Astrocyte of the cerebellum (primary cell): ENCODE measurements around the gene PLXND1.
"Not testable (repeated sequence)": the region's sequence is repeated elsewhere in the genome, so short reads cannot be mapped to it uniquely, and the experiment has no call there.

ENCODE experiments used
- DNase-seq: peaks from one replicate; pipeline ENCODE4 v3.0.0-alpha.2; 2011; ENCODE audit warnings: low read depth
- H3K4me3 ChIP-seq: 2 replicates; pipeline ENCODE4 v1.5.1; 2011; ENCODE audit warnings: mild to moderate bottlenecking, low read depth, low read length, moderate library complexity
- in situ Hi-C: cut with HindIII; loops from 2 replicates; pipeline ENCODE4 v1.10.0; 2017; ENCODE audit warnings: low sequenced_read_pairs
- TF ChIP-seq, protein P1 (sequence below): IDR thresholded peaks from 2 replicates; pipeline ENCODE4 v1.5.1; 2012; ENCODE audit warnings: low read length, low read depth, moderate library complexity, mild to moderate bottlenecking; ENCODE audit errors: missing control alignments

The PLXND1 gene

GRCh38 chr3:129614435-129614834 lies 8.0 kb upstream of the PLXND1 start:
- in situ Hi-C loops: no loop called here

DNA sequence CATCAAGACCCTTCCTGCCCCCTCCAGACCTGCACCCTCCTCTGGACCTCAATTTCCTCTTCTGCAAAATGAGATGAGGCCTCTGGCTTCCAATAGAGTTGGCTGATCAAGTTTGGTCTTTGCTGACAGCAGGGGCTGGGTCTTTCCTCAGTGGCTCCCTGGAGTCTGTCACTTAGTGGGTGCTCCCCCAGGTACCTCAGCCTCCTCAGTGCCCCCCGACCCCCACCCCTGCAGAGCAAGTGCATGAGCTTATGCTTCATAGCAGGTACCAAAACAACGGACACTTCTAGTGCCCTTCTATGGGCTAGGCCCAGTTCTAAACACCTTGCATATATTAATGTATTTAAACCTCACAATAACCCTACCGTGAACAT lies 6.9 kb upstream of the PLXND1 start:
- in situ Hi-C loops: no loop called here
- TF ChIP-seq, protein P1, sequence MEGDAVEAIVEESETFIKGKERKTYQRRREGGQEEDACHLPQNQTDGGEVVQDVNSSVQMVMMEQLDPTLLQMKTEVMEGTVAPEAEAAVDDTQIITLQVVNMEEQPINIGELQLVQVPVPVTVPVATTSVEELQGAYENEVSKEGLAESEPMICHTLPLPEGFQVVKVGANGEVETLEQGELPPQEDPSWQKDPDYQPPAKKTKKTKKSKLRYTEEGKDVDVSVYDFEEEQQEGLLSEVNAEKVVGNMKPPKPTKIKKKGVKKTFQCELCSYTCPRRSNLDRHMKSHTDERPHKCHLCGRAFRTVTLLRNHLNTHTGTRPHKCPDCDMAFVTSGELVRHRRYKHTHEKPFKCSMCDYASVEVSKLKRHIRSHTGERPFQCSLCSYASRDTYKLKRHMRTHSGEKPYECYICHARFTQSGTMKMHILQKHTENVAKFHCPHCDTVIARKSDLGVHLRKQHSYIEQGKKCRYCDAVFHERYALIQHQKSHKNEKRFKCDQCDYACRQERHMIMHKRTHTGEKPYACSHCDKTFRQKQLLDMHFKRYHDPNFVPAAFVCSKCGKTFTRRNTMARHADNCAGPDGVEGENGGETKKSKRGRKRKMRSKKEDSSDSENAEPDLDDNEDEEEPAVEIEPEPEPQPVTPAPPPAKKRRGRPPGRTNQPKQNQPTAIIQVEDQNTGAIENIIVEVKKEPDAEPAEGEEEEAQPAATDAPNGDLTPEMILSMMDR: no peak
- no peak for DNase-seq
- no peak overlapping the region for H3K4me3 ChIP-seq

More at GRCh38 chr3:129614435-129614834, 8.0 kb upstream of the PLXND1 start:
- no peak for DNase-seq
- no peak overlapping the region for H3K4me3 ChIP-seq
- TF ChIP-seq, protein P1: no peak

DNA sequence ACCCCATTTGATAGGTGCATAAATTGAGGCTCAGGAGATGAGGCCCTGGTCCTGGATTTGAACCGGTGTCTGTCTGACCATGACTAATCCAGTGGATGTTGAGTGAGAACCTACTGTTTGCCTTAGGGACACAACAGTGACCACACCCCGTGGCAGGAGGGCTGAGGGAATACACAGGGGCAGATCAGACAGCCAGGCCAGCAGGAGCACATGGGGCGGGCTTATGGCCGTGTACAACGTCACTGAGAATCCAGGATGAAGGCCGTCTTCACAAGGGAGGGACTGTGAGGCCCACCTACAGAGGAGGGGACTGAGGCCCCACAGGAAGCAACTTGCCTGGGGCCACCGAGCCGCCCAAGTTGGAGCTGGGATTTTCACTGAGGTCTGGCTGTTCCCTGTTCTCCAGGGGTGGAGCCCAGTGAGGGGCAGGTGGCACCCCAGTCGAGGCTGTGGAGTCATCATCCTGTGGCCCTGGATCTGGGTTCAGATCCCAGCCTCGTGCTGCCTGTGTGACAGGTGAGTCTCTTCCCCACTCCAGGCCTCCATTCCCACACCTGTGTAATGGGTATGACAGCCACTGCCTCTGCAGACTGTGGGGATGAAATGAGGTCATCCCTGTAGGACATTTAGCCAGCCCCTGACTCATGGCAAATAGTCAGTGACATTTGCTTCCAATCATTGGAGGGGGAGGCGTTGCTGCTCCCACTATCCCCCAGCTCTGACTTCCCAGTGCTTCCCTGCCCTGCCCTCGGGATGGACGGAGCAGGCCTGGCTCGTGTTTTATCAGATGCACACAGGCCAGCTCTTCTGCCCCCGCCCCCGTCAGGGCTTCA lies 6.3 kb upstream of the PLXND1 start:
- TF ChIP-seq, protein P1: no peak
- in situ Hi-C loops: no loop called here
- no peak for DNase-seq

DNA sequence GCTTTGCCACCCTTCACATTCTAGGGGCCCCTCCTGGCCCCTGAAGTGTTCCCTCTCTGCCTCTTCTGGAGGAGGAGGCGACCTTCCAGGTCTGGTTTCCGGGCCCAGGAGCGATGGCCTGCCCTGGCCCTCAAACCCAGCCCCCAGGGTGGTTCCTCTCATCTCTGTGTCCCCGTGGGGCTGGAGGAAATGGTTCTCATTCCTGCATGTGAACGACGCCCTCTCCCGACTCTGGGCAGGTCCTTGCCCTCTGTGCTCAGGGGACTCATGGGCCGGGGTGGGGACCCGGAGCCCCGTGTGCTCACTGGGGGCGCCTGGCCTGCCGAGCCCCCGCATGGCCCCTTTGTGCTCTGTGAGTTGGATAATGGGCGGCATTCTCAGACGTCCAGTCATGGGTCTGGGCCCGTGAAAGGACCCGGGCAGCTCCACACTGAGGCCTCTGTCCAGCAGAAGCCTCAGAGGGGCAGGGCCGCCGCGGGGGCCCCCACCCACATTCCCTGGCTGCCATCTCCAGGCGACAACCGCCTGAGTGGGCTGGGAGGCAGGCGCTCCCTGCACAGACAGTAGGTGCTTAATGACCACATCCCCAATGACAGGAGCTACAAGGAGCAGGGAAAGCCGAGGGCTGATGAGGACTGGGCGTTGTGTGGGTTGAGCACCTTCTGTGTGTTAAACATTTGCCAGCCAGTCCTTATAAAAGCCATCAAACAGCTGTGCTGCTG lies 5.5 kb upstream of the PLXND1 start:
- DNase-seq: no peak
- in situ Hi-C loops: no loop called here
- TF ChIP-seq, protein P1: no peak
- H3K4me3 ChIP-seq: no peak overlapping the region

More for the DNA sequence above, 6.3 kb upstream of the PLXND1 start:
- no peak overlapping the region for H3K4me3 ChIP-seq

GRCh38 chr3:129611446-129611800 lies 4.9 kb upstream of the PLXND1 start:
- TF ChIP-seq, protein P1: no peak
- in situ Hi-C loops: no loop called here
- no peak overlapping the region for H3K4me3 ChIP-seq
- no peak for DNase-seq

DNA sequence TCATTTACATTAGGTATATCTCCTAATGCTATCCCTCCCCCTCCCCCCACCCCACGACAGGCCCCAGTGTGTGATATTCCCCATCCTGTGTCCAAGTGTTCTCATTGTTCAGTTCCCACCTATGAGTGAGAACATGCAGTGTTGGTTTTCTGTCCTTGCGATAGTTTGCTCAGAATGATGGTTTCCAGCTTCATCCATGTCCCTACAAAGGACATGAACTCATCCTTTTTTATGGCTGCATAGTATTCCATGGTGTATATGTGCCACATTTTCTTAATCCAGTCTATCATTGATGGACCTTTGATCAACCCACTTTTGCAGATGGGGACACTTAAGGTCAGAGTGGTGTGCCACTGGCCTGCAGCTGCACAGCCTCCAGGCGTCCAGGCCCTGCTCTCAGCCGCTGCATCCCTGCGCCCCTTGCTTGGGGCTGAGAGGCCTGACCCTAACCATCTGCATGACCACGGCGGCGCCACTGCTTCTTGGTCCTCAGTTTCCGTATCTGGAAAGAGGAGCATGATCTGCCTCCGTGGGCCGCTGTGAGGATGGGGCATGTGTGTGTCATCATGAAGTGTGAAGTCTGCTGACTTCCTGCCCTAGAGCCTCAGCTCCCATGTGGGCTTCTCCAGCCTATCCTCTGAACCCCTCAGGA lies 4.4 kb upstream of the PLXND1 start:
- H3K4me3 ChIP-seq, in situ Hi-C loops, DNase-seq: not testable (repeated sequence)
